Activated CD8-positive, alpha-beta memory T cell treated with anti-CD3 and anti-CD28 coated beads for 36 hours (primary cell): ENCODE data around the gene IFNG. TPM values are rescaled to one million over a fixed set of nuclear protein-coding genes. Genes with fewer than 3 reads are reported as not detected.
"Not testable (repeated sequence)": the region's sequence is repeated elsewhere in the genome, so short reads cannot be mapped to it uniquely, and the experiment has no call there.

Experiments used
- CTCF ChIA-PET: fragments of 350-600 bp; sonication (Branson Sonifier 250); formaldehyde crosslinking; loops from one replicate; lab custom pipeline; 2021; ENCODE audit warnings: antibody characterized with exemption; lab: Charles Lee
- POLR2A ChIA-PET: fragments of 350-600 bp; sonication (Branson Sonifier 250); formaldehyde crosslinking; loops from one replicate; lab custom pipeline; 2021; ENCODE audit warnings: antibody characterized with exemption; lab: Charles Lee
- total RNA-seq, 2 experiments: library from RNA; stranded (reverse); gene quantifications; one replicate each; pipeline ENCODE4 v1.2.3, GENCODE V29; 2021

Gene IFNG
- total RNA-seq, result 100 to 1,000 TPM; 499 to 502 TPM

- ChIA-PET POLR2A (interaction anchor here (0.7 to 3.1 kb wide), 5 partner anchors 21 to 128 kb away, joined by 3 to 24 read pairs (median 4); no protein-coding TSS in a partner anchor), CTCF (interaction anchor here (0.7 to 4.9 kb wide), 5 partner anchors 21 to 120 kb away, joined by 3 to 53 read pairs (median 4); no protein-coding TSS in a partner anchor)
Observed at GRCh38 chr12:68159681-68160304, at the start of gene IFNG. Gene IFNG, minus strand, starts transcription at chr12:68159740. Its CDS starts 125 bp downstream, at chr12:68159615.

DNA sequence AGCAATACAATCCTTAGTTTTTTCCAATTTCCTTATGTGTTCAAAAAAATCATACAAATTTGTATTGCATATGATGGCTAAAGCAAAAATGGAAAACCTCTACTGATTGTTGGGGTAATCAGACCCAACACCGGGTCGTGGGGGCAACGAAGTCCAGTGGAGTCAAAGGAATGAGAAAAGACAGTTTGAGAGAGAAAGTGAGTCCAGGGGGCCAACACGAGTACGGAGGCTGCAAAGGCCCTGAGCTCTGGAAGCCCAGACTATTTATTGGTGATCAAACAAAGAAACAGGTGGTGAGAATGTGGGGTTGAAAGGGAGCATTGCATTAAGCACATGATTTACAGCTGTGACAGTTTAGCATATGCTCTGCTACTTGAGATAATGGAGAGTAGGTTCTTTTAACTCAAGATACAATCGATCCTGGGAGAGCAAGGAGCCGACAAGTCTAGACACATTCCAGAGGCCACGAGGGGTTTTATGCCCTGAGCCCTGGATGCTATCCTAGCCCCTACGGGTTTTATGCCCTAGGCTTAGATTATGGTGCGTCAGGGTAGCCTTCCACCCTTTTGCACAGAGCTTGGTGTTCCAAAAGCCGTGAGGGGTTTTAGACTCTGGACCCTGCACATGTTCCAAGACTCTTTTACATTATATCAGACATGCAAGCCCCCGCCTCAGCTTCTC, 49.6 kb upstream of the IFNG start:
- CTCF ChIA-PET, POLR2A ChIA-PET: not testable (repeated sequence)

GRCh38 chr12:68207276-68207675, 47.7 kb upstream of the IFNG start:
- POLR2A ChIA-PET, result no interaction called here
- CTCF ChIA-PET, result no interaction called here

DNA sequence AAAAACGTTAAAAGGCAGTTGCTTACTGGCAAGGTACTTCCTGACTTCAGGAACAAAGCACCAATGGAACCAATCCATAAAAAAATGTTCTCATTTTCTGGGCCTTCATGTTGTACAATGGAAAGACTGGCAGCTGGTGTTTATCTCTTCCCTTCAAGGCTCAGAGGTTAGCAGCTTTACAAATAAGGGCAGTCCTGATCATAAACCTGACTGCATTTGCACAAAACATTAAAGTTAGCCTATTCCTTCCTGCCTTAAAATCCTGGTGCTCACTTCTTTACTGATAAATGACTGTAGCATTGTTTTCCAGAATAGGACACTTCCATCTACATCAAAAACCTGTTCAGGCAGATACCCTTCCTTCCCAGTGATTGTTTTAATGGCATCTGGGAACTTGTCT, 46.9 kb upstream of the IFNG start:
- ChIA-PET POLR2A (no interaction called here), CTCF (no interaction called here)

- POLR2A ChIA-PET, result no interaction called here
- CTCF ChIA-PET, result no interaction called here
Observed at GRCh38 chr12:68203460-68203875, 43.9 kb upstream of the IFNG start.

DNA sequence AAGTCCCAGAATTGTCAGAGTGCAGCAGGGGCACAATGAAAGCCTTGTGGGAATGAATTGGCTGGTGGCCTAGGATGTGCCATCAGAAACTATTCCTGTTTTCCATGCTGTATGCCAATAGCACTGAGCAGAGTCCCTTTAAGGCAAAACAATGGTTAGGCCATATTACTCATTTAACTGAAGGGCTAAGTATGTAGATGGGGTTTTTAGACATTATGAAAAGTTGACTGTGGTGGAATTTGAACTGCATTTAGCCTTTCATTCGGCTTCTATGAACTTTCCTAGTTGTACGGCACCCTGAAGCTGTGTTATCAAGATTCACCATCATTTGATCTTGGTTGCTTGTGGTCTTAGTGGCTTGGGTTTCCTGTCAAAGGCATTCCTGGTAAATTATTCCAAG, 41.3 kb upstream of the IFNG start:
- ChIA-PET POLR2A (no interaction called here), CTCF (interaction anchor here (1.5 kb wide), 1 partner anchor 40 kb away, joined by 3 read pairs; no protein-coding TSS in a partner anchor)

DNA sequence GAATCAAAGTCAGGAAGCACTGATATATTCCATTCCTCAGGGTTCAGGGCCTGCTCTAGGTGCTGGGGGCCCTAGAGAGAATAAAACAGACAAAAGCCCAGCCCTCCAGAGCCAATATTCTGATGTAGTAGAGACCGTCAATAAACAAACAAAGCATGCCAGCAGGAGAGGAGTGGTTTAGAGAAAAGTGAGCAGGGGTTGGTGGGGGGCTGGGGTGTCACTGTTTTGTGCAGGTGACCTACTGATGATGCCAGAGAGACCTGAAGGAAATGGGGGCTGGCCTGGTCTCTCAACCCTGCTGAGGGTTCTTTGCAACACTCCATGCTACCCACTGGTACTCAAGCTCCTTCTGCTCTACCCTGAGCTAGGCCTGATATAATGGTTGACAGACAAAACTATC, 39.6 kb upstream of the IFNG start:
- ChIA-PET CTCF (interaction anchor here (1.5 kb wide), 1 partner anchor 23 kb away, joined by 3 read pairs; no protein-coding TSS in a partner anchor), POLR2A (interaction anchor here (1.0 kb wide), 1 partner anchor 45 kb away, joined by 3 read pairs; no protein-coding TSS in a partner anchor)

DNA sequence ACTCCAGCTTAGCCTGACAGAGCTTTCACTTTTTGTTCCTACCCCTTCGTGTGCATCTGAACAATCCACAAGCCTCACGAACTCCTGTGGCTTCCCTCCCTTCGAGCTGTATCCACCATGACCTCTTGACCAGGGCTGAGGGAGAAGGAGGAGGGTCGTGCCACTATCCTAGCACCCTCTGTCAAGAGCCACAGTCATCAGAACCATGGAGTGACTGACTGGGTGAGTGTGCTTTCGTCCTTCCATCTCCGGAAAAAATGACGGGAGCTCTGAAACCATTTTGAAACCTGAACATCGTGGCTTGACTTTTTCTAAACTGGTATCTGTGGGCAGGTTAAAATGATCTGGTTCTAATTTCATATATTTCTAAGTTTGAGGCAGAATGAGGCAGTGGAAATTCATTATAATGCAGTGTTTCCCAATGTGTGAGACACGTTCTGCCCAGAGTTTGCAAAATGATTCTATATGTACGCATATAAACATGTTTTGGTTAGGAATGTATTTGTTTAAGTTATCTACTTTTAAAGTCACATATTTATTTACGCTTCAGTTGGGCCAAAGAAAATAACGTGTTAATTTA, 39.1 kb upstream of the IFNG start:
- ChIA-PET POLR2A (interaction anchor here (1.0 to 1.6 kb wide), 2 partner anchors 42 to 45 kb away, joined by 3 to 4 read pairs; no protein-coding TSS in a partner anchor), CTCF (interaction anchor here (1.0 to 1.5 kb wide), 2 partner anchors 17 to 24 kb away, joined by 3 to 4 read pairs; no protein-coding TSS in a partner anchor)

DNA sequence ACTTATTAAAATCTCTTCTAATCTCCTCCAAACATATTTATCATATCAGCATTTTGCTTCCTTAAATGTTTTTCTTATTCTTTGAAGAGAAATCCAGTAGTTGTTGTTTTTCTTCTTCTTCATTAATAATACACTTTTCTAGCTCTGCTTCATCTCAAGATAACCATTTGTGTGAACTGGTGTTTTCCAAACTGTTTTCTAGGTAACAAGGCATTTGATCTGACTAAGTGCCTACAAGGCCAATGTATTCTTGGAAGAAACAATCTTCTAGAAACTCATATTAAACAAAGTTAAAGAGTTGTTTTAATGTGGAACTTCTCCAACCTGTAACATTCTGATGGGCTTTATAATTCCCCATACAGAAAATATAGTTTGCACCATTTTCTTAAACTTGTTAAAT, 30.8 kb upstream of the IFNG start:
- POLR2A ChIA-PET, result no interaction called here
- CTCF ChIA-PET, result no interaction called here

DNA sequence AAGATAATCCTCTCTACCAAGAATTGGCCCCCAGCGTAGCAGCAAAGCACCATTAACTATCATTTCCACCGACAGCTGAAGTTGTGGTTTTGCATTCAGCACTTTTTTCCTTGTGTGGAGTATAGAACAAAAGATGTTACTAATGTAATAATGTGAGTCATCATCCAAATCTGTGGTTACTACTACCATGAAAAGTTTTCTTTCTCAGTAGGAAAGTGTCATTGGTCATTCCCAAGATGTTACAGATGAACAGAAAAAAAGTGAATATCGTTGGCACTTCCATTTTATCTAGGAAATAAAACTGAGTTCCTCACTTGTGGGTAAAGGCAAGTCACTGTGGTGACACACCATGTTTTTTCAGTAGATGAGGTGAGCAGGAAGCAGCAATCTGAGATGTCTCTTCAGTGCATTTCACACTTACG, 30.3 kb upstream of the IFNG start:
- ChIA-PET POLR2A (no interaction called here), CTCF (no interaction called here)

GRCh38 chr12:68185598-68185997, 26.1 kb upstream of the IFNG start:
- ChIA-PET CTCF (no interaction called here), POLR2A (no interaction called here)

- ChIA-PET POLR2A (interaction anchor here (0.5 to 2.4 kb wide), 5 partner anchors 12 to 371 kb away, joined by 3 to 12 read pairs (median 4); partner anchors contain the start of gene IFNG), CTCF (interaction anchor here (0.6 to 2.7 kb wide), 5 partner anchors 8 to 173 kb away, joined by 3 to 7 read pairs (median 4); no protein-coding TSS in a partner anchor)
Observed at GRCh38 chr12:68180792-68181744, 21.5 kb upstream of the IFNG start.

DNA sequence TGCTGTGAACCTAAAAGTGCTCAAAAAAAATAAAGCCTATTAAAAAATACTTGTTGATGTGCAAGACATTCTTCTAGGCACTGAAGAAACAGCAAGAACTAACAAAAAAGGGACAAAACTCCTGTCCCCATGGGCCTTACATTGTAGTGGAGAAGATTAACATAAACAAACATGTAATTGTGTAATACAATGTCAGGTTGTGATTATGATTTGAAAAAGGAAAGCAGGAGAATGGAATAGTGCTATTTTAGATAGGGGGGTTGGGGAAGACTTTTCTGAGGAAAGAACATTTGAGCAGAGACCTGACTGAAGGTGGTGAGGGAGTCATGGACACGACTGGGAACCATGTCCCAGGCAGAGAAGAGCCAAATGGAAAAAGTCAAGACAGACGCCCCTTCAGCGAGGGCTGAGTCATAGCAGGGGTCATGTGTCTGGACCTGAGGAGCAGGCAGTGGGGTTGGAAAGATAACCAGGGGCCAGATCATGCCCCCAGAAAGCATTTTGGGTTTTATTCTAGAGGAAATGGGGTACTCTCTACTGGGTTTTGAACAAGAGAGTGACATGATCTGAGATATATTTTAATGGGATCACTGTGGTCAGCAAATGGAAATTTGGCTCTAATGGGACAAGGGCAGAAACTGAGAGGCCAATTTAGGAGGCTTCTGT, 19.4 kb upstream of the IFNG start:
- CTCF ChIA-PET, result interaction anchor here (1.1 to 2.7 kb wide), 3 partner anchors 10 to 138 kb away, joined by 3 to 7 read pairs (median 4); no protein-coding TSS in a partner anchor
- POLR2A ChIA-PET, result no interaction called here

DNA sequence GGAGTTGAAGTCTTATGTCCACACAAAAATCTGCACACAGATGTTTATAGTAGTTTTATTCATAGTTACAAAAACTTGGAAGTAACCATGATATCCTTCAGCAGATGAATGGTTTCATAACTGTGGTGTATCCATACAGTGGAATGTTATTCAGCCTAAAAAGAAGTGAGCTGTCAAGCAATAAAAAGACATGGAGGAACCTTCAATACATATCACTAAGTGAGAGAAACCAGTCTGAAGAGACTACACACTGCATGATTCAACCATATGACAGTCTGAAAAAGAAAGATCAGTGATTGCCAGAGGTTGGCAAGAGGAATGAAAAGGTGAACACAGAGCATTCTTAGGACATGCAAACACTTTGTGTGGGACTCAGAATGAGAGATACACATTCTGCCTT, 18.6 kb upstream of the IFNG start:
- ChIA-PET CTCF (no interaction called here), POLR2A (no interaction called here)

DNA sequence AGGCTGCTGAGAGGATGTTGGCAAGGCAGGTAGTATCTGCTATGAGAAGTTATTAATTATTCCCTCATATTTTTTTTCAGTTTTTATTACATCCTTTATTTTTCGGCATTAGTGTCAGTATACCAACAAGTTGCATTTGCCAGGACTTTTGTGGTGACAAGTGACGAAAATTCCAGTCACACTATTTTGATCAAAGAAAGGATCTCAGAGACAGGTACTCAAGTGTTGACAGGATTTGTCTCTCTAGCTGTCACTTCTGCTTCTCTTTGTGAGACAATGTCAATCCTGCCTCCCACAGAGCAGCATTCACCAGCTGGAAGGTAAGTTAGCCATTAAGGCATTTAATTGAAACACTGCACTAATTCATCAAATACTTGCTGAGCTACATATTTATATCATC, 18.0 kb upstream of the IFNG start:
- ChIA-PET POLR2A (no interaction called here), CTCF (no interaction called here)

GRCh38 chr12:68176257-68176656, 16.7 kb upstream of the IFNG start:
- ChIA-PET POLR2A (no interaction called here), CTCF (no interaction called here)

GRCh38 chr12:68175557-68176061, 16.1 kb upstream of the IFNG start:
- ChIA-PET POLR2A (no interaction called here), CTCF (no interaction called here)

- CTCF ChIA-PET, POLR2A ChIA-PET: not testable (repeated sequence)
Observed at GRCh38 chr12:68174761-68175160, 15.2 kb upstream of the IFNG start.
